Stimulated activated CD4-positive, alpha-beta T cell treated with anti-CD3 and anti-CD28 coated beads, Interleukin-1b, Interleukin-23, amount 100 ng/mL, for 4 hours (primary cell): ENCODE measurements around the gene CFAP210.
"Not testable (repeated sequence)": the region's sequence is repeated elsewhere in the genome, so short reads cannot be mapped to it uniquely, and the experiment has no call there.

Experiments used
- DNase-seq, 2 donors: peaks; one replicate each; pipeline ENCODE4 v3.0.0-alpha.2; 2020; ENCODE audit warnings: low read depth in 2 of 2

CFAP210 gene

DNA sequence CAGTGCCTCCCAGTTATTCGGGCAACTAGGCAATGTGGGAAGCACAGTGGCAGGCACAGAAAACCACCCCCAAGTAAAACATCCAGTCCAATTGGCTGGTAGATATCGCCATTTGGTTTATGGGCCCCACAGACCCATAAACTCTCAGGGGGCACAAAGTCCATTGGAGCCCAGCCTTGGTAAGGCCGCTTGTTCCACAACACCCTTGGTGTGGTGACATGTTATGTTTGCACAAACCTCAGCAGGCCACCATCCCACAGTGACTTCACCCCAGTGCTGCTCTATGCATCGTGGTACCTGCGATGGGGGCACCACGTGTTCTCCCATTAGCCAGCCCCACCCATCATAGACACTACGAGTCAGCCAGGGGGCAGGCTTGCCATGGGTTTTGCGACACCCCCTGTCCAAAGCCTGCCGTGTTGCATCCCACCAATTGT is 18.6 kb upstream of the CFAP210 start:
- no peak for DNase-seq

DNA sequence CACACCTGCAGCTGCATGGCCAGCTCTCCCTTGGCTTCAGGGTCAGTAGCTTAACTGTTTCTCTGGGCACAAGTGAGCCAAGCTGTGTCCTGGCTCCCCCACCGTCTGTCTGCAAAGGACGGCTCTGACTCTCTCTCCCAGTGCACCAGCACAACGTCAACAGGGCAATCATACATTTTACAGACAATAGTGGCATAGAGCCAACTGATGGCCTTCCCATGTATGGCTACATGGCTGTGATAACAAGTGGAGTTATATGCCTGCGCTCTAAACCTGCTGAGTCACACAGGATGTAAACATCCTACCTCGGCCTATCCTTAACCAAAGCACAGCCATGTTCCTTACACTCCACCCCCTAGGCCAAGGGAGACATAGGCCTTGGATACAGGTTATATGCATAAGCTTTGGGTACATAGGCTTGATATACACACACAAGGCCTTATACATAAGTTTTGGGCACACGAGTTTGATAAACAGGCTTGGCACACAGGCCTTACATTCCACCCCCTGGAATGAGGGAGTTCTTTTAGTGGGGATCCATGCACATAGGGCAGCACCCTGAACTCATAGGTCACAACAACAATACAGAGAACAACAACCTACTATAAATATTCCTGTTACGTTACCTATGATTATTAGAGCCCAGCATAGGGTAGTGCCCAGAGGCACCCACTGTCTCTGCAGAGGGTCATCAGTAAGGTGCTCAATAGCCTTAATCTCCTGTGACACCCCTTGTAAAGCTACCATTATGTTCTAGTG is 17.7 kb upstream of the CFAP210 start:
- DNase-seq: no peak

DNA sequence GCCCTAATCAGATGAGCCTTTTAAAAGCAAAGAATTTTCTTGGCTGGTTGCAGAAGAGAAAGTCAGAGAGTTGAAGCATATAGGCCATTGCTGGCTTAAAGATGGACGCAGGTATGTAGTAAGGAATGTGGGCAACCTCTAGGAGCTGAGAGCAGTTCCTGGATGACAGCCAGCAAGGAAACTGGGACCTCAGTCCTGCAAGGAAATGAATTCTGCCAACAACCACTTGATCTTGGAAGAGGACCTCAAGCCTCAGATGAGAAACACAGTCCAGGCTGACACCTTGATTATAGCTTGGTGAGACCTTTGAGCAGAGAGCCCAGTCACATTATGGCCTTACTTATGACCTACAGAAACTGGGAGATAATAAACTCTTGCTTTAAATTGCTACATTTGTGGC is 15.8 kb upstream of the CFAP210 start:
- DNase-seq: no peak

DNA sequence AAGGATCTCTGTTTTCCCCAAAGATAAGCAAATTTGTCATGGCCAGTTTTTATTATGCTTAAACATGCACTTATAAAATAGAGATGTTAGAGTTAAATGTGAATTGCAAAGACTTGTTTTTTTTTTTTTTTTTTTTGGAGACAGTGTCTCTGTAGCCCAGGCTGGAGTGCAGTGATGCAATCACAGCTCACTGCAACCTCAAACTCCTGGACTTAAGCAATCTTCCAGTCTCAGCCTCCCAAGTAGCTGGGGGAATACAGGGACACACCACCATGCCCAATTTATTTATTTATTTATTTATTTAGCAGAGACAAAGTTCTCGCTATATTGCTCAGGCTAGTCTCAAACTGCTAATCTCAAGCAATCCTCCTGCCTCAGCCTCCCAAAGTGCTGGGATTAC is 15.1 kb upstream of the CFAP210 start:
- no peak for DNase-seq

DNA sequence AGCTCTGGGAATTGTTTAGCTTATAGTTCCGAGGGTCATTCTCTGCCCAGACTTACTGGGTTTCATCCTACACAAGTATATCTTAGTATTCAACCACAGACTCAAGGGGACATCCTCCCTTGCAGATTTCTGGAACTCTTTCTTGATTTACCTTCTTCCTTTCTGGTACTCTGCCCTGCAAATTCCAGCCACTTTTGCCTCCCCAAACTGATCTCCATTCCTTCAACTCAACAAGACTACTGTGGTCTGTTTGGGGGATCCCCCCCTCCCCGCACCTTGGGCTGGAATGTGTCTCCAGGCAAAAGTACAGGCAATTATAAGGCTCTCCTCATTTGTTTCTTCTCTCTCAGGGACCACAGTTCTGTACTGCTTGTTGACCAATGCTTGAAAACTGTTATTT is 13.4 kb upstream of the CFAP210 start:
- DNase-seq: no peak

DNA sequence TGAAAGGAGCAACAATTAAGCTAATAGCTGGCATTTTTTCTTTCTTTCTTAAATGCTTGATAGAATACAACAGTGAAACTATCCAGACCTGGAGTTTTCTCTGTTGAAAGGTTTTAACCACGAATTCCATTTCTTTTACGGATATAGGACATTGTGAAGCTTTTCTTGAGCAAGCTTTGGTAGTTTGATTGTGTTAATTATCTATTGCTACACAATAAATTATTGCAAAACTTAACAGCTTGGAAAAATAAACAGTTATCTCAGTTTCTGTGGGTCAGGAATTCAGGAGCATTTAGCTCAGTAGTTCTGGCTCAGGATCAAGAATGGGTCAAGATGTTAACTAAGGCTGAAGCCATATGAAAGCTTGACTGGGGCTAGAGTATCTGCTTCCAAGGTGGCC is 11.7 kb upstream of the CFAP210 start:
- DNase-seq: no peak

DNA sequence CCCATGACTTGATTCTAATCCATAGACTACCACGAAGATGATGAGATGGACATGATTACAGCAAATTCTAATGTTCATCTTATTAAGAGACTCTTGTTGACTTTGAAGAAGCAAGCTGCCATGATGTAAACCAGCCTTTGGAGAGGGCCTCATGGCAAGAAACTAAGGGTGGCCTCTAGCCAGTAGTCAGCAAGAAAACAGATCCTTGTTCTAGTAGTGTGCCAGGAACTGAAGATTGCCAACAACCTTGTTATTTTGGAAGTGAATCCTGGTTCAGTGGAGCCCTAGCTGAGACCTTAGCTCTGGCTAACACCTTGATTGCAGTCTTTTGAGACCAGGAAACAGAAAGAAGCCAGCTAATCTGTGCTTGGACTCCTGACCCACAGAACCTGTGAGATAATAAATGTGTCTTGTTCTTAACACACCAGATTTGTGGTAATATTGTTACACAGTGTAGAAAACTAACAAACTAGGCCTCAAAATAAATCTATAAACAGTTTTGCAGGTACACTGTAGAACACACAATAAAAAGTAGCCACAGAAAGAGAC is 10.0 kb upstream of the CFAP210 start:
- DNase-seq: no peak

DNA sequence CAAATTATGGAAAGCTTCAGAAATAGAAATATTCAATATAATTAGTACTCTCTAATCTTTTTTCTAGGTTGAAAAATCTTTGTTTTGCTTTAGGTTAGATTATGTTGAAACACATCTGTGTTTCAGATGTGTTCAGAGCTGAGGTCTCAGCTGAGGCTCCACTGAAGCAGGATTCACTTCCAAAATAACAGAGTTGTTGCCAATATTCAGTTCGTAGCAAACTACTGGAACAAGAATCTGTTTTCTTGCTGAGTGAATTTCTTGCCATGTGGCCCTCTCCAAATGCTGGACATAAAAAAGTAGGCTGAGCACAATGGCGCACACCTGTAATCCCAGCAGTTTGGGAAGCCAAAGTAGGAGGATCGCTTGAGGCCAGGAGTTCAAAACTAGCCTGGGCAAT is 8.8 kb upstream of the CFAP210 start:
- DNase-seq: no peak

DNA sequence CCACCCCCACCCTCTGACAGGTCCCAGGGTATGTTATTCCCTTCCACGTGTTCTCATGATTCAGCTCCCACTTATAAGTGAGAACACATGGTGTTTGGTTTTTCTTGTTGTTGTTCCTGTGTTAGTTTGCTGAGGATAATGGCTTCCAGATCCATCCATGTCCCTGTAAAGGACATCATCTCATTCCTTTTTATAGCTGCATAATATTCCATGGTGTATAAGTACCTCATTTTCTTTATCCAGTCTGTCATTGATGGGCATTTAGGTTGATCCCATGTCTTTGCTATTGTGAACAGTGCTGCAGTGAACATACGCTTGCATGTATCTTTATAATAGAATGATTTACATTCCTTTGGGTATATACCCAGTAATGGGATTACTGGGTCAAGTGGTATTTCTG is 5.0 kb upstream of the CFAP210 start:
- not testable (repeated sequence) for DNase-seq

DNA sequence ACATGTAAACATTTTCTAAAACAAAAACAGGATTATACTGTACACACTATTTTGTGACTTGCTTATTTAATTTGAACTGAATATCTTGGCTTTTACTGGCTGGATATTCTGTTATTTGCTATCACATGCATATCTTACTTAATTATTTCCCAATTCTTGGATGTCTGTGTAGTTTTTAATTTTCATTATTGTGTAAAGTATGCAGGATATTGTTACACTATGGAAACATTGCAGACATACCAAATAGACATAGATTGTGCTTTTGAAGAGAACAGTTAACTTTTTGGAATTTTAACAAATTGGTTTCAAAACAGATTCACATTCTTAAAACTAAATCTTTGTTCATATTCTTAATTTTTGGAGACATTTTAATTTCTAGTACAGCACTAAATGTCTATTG is 2.2 kb upstream of the CFAP210 start:
- no peak for DNase-seq

DNA sequence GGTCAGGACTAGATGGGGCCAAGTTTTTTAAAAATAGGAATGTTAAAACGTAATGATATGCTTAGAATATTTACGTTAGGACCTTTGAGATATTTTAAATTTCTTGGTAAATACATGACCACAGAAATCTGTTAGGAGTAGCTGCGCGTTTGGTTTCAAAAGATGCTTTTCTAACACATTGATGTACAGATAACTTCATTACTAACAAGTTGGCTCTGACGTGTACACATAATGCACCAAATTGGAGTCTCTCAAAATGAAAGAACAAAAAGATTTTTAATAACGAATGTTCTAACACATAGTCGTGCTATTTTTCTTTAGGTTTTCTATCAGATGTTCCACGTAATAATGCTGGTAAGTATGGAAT is 672 bp upstream of the CFAP210 start:
- DNase-seq: no peak

DNA sequence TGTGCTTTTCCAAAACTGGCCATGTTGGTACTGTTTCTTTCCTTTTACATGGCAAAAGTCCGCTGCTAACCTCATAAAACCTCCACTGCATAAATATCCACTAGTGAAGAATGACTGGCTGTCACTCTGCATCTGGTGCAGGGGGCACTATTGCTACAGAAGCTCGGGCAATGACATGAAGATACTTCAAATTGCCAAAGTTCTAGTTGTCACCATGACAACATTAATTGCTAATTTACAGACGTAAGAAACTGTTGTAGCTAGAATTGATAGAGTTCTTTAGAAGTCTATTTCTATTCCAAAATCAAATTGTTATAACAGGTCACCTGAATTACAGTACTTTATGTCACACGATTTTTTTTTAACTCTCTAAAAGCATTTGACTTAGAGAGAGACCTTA is 845 bp downstream of the CFAP210 start:
- no peak for DNase-seq

DNA sequence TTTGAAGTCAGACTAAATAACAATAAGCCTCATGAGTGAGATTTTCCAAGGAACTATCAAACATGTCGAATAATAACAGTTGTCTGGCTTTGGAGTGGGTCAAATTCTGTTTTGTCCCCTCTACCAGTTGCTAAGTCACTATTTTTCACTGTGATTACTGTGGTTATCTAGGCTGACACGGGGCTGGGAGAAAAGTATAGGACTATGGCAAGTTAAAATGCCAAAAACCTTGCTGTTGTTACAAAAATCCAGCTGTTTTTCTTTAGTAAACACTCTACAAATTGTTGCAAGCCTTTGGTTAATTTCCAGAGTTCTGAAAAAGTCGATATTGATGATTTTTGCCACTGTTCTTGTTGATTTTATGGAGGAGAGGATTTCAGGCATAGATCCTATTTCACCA is 1.5 kb downstream of the CFAP210 start:
- no peak for DNase-seq

DNA sequence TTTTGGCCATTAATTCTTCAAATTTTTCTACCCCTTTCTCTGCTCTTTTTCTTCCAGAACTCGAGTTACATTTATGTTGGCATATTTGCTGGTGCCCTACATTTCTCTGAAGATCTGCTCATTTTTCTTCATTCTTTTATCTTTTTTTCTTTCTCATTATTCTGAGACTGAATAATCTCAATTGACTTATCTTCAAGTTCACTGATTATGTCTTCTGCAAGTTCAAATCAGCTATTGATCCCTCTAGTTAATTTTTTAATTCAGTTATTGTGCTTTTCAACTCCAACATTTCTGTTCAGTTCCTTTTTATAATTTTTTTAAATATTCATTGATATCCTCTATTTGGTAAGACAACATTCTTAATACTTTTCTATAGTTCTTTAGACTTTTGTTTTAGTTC is 3.2 kb downstream of the CFAP210 start:
- no peak for DNase-seq

DNA sequence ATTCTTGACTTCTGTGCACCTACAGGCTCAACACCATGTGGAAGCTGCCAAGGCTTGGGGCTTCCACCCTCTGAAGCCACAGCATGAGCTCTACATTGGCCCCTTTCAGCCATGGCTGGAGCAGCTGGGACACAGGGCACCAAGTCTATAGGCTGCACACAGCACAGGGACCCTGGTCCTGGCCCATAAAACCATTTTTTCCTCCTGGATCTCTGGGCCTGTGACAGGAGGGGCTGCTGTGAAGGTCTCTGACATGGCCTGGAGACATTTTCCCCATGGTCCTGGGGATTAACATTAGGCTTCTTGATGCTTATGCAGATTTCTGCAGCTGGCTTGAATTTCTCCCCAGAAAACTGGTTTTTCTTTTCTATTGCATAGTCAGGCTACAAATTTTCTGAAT is 6.3 kb downstream of the CFAP210 start:
- DNase-seq: not testable (repeated sequence)

DNA sequence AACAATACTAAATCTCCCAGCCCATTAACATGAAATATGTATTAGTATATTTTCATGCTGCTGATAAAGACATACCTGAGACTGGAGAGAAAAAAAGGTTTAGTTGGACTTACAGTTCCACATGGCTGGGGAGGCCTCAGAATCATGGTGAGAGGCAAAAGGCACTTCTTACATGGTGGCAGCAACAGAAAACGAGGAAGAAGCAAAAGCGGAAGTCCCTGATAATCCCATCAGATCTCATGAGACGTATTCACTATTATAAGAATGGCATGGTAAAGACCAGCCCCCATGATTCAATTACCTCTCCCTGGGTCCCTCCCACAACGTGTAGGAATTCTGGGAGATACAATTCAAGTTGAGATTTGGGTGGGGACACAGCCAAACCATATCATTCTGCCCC is 7.4 kb downstream of the CFAP210 start:
- not testable (repeated sequence) for DNase-seq

DNA sequence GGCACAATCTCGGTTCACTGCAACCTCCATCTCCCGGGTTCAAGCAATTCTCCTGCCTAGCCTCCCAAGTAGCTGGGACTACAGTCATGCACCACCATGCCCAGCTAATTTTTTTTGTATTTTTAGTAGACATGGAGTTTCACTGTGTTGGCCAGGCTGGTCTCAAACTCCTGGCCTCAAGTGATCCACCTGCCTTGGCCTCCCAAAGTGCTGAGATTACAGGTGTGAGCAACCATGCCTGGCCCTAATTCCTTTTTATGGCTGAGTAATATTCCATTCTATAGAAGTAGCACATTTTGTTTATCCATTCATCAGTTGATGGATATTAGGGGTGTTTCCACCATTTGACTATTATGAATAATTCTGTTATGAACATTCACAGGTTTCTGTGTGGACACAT is 9.5 kb downstream of the CFAP210 start:
- DNase-seq: not testable (repeated sequence)

DNA sequence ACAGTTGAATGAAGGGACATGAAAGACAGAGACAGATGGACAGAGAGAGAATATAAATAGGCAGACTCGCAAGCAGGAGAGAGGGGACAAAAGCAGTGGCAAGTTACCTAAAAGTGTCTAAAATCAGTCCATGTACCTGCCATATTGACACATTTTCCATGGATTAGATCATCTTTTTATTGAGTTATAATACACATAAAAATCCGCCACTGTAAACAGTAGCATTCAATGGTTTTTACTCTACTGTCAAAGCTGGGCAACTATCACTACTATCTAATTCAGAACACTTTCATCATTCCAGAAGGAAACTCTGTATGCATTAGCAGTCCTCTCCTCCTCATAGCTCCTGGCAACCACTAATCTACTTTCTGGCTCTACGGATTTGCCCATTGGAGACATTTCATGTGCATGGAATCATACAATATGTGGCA is 10.1 kb downstream of the CFAP210 start:
- no peak for DNase-seq

DNA sequence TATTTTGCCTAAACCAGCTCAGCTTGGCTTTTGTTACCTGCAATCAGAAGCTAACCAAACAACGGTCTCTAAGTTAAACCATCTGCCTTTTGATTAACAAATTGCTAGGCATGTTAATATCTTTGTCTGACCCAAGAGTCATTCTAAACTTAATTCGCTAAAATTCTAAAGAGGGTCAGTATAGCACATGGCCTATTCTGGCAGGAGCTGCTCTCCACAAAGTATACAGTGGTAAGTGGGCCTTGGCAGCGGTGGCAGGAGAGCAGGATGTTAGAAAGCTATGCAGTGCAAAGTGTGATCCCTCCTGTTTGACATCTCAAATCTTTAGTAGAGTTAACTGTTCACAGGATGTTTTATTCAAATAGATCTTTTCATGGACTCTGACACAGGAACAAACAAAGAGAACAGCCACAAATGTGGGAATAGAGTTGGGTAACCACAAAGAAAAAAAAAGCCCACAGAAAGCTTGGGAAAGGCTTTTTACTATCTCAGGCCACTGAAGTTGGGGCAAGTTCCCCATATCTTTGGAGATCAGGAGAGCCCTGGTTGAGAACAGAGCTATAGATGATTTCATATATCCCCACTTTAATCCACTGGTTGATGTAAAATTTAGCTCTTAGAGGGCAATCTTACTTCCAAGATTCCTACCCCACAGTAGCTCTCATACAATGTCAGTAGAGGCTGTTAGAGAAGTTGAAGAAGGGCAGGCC is 10.6 kb downstream of the CFAP210 start:
- DNase-seq: no peak

DNA sequence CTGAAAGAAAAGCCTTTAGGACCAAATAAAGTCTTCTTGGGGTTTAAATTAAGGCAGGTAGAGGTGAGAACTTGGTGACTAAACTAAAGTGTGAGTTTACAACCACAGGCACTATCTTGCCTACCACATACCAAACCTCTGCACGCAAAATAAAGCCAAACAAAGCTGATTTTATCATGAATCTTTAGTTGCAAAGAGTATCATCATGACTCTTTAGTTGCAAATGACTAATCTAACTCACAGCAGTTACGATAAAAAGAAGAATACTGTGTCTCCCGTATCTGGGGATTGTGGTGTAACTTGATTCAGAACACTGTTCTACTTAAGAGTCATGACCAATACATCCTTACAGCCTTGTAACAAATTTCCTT is 11.2 kb downstream of the CFAP210 start:
- DNase-seq: no peak

DNA sequence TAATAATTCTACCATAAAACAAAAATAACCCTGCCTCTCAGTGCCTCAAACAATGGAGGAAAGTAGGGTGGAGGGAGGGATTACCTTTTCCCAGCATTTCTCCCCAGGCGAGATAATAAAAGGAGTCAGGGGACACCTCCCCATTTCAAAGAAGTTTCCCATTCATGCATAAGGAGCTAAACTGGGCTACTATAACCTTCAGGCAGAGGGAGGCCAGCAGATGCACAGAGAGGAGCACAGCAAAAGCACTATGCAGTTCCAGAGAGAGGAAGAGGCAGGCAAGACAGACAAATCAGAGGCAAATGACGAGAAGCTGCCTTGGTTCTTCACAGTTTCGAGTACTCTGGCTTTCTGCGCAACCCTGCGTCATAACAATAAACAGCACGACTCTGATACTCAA is 17.4 kb downstream of the CFAP210 start:
- DNase-seq: no peak

DNA sequence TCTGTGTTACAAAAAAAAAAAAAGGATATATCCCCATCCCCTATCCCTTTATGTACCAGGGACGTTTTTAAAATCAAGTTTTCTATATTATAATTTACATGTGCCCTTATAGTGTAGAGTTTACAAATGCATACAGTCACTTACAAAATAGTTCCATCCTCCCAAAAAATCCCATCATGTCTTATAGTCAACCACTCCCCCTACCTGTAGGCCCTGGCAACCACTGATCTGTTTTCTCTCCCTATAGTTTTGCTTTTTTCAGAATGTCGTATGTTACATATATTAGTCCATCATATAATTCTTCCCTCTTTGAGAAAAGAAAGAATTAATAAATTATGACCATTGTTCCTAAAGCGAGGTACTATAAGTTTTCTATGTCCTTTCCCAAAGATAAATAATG is 17.8 kb downstream of the CFAP210 start:
- DNase-seq: no peak

DNA sequence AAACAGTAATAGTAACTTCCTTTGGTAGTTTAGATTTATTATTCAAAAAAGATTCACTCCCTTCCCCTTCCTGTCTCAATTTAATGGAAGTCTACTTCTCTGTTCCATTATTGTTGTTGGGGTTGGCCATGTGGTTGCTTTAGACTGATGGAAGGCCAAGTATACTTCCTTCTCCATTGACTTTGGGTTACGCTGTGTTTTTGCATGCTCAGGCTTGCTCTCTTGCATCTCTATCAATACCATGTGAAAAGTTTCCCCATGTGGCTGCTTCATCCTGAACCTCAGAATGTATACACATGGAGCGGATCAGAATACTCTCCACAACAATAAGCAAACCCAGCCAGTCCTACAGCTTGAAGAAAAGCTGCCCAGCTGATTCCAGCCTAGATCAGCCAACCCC is 20.3 kb downstream of the CFAP210 start:
- DNase-seq: no peak
